ENCODE data around the gene LCN2. TPM values are rescaled to one million over a fixed set of nuclear protein-coding genes. Genes with fewer than 3 reads are reported as not detected.

Gene LCN2
- total RNA-seq, 1 experiment from 2014 or later: 537 TPM

DNA sequence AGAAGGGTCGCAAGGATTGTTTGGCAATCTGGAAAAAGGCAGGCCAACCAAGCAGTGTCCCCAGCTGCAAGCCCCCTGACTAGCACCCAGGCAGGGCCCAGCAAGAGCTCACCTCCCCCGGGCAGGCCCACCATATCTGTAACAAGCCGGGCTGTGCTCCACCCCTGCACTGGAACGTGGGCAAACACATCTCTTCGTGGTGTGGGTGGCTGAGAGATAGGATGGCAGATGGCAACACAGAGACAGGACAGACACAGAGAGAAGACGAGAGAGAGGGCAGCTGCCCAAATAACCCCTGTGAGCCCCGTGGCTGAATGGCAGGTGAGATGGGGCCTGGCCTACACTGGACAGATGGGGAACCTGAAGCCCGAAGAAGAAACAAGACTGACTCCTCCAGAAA, 20.2 kb downstream of the LCN2 start:
- no peak overlapping the region for H3K4me2 ChIP-seq
- H3K9me2 ChIP-seq (ENCODE audit: insufficient read depth): no peaks in the 10 kb centered on the region
- H4K20me1 ChIP-seq (ENCODE audit: insufficient read depth): no peaks in the 10 kb centered on the region
- POLR2A ChIA-PET (ENCODE audit: unreplicated experiment): no interaction called here
- H3F3A ChIP-seq (ENCODE audit: insufficient read depth, low read depth): peaks cover 4% of the 10 kb centered on the region; the same call in 1 of the 2 replicates
- DNase-seq: no peak
- no peak overlapping the region for H2AFZ ChIP-seq
- intact Hi-C loops (cut with micrococcal nuclease; ENCODE audit: unreplicated experiment): no loop called here
- no TSS peak for BruUV-seq (replicated peaks)
- H3K36me3 ChIP-seq (ENCODE audit: low read depth): peaks cover 4% of the 10 kb centered on the region; the same call in 1 of the 2 replicates
- H3K4me1 ChIP-seq (replicated peaks; ENCODE audit: insufficient read depth): no peaks in the 10 kb centered on the region
- no peak overlapping the region for H3K27ac ChIP-seq
- TF ChIP-seq, protein P1, sequence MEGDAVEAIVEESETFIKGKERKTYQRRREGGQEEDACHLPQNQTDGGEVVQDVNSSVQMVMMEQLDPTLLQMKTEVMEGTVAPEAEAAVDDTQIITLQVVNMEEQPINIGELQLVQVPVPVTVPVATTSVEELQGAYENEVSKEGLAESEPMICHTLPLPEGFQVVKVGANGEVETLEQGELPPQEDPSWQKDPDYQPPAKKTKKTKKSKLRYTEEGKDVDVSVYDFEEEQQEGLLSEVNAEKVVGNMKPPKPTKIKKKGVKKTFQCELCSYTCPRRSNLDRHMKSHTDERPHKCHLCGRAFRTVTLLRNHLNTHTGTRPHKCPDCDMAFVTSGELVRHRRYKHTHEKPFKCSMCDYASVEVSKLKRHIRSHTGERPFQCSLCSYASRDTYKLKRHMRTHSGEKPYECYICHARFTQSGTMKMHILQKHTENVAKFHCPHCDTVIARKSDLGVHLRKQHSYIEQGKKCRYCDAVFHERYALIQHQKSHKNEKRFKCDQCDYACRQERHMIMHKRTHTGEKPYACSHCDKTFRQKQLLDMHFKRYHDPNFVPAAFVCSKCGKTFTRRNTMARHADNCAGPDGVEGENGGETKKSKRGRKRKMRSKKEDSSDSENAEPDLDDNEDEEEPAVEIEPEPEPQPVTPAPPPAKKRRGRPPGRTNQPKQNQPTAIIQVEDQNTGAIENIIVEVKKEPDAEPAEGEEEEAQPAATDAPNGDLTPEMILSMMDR (conservative IDR thresholded peaks at IDR 0.05): no peak
- TF ChIP-seq EZH2 (IDR thresholded peaks at IDR 0.05; ENCODE audit: low read depth): no peak
- CTCF ChIA-PET: interaction anchor here (0.7 kb wide), 1 partner anchor 52 kb away, joined by 10 read pairs; no protein-coding TSS in a partner anchor
- H3K9me3 ChIP-seq (ENCODE audit: insufficient read depth, low read depth): no peaks in the 10 kb centered on the region
- H3K27me3 ChIP-seq (ENCODE audit: insufficient read depth, low read depth): no peaks in the 10 kb centered on the region
- no peak overlapping the region for H3K4me3 ChIP-seq
- H3K79me2 ChIP-seq (ENCODE audit: low read depth): no peaks in the 10 kb centered on the region

DNA sequence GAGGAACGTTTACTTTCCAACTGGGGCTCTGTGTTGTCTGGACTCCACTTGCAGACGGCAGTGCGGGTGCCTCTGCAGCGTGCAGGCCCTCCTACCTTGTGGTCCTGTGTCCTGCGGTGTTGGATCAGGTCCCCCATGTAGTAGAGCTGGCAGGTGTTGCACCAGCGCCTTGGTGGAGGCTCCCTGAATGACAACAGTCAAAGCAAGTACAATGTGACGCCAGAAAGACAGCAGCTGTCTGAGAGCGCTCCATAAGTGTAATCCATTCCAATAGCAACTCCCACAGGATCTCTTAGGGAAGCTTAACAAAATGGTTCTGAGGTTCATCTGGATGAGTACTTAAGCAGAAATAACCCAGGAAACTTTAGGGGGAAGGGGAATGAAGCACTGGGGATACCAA, 20.7 kb downstream of the LCN2 start:
- H3K9me2 ChIP-seq (ENCODE audit: insufficient read depth): no peaks in the 10 kb centered on the region
- H3K27ac ChIP-seq: no peak overlapping the region
- H3K36me3 ChIP-seq (ENCODE audit: low read depth): peaks cover 8% of the 10 kb centered on the region; the same call in 1 of the 2 replicates
- no peaks in the 10 kb centered on the region for H3K4me1 ChIP-seq (replicated peaks; ENCODE audit: insufficient read depth)
- ChIA-PET POLR2A (ENCODE audit: unreplicated experiment) (no interaction called here), CTCF (no interaction called here)
- BruUV-seq (replicated peaks): no TSS peak
- no peak overlapping the region for H2AFZ ChIP-seq
- H3F3A ChIP-seq (ENCODE audit: insufficient read depth, low read depth): peaks cover 4% of the 10 kb centered on the region; the same call in 1 of the 2 replicates
- H3K9me3 ChIP-seq (ENCODE audit: insufficient read depth, low read depth): no peaks in the 10 kb centered on the region
- no peaks in the 10 kb centered on the region for H4K20me1 ChIP-seq (ENCODE audit: insufficient read depth)
- no peaks in the 10 kb centered on the region for H3K27me3 ChIP-seq (ENCODE audit: insufficient read depth, low read depth)
- no peak overlapping the region for H3K4me3 ChIP-seq
- intact Hi-C loops (cut with micrococcal nuclease; ENCODE audit: unreplicated experiment): no loop called here
- H3K79me2 ChIP-seq (ENCODE audit: low read depth): no peaks in the 10 kb centered on the region
- no peak overlapping the region for H3K4me2 ChIP-seq
- no peak for DNase-seq
- TF ChIP-seq, protein P1 (conservative IDR thresholded peaks at IDR 0.05): no peak
- TF ChIP-seq EZH2 (IDR thresholded peaks at IDR 0.05; ENCODE audit: low read depth): no peak

DNA sequence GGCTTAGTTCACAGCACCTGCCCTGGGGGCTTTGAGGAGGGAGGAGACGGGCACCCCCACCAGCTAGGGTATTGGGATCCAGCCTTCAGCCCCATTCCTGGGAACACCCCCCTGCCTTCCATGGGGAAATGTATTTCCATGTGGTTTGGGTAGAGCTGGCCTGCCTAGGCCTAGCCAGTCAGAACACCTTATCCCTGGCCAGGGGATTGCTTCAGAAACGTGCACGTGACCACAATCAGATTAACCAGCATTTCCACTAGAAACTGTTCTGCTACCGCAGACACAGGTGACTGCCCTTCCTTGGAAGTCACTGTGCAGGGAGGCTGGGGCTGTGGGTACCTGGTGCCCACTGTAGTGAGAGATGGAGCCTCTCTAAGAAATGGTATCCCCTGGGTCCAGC, 24.8 kb downstream of the LCN2 start:
- no peak for TF ChIP-seq EZH2 (IDR thresholded peaks at IDR 0.05; ENCODE audit: low read depth)
- TF ChIP-seq, protein P1 (conservative IDR thresholded peaks at IDR 0.05): no peak
- DNase-seq: no peak
- peaks cover 12% of the 10 kb centered on the region for H3F3A ChIP-seq (ENCODE audit: insufficient read depth, low read depth)
- no peaks in the 10 kb centered on the region for H3K27me3 ChIP-seq (ENCODE audit: insufficient read depth, low read depth)
- no peaks in the 10 kb centered on the region for H4K20me1 ChIP-seq (ENCODE audit: insufficient read depth)
- H3K4me3 ChIP-seq: no peak overlapping the region
- intact Hi-C loops (cut with micrococcal nuclease; ENCODE audit: unreplicated experiment): no loop called here
- H3K27ac ChIP-seq: no peak overlapping the region
- POLR2A ChIA-PET (ENCODE audit: unreplicated experiment): no interaction called here
- peaks cover 18% of the 10 kb centered on the region for H3K4me1 ChIP-seq (replicated peaks; ENCODE audit: insufficient read depth)
- H3K79me2 ChIP-seq (ENCODE audit: low read depth): no peaks in the 10 kb centered on the region
- no TSS peak for BruUV-seq (replicated peaks)
- CTCF ChIA-PET: no interaction called here
- no peak overlapping the region for H2AFZ ChIP-seq
- H3K4me2 ChIP-seq: no peak overlapping the region
- H3K9me3 ChIP-seq (ENCODE audit: insufficient read depth, low read depth): no peaks in the 10 kb centered on the region
- no peaks in the 10 kb centered on the region for H3K9me2 ChIP-seq (ENCODE audit: insufficient read depth)
- peaks cover 24% of the 10 kb centered on the region; the same call in 1 of the 2 replicates for H3K36me3 ChIP-seq (ENCODE audit: low read depth)

All from PC-9 (cell line).